ENCODE measurements around the gene TTLL12. TPM values are rescaled to one million over a fixed set of nuclear protein-coding genes. Genes with fewer than 3 reads are reported as not detected.

The TTLL12 gene
- total and polyA plus RNA-seq, 2 of the 8 experiments (the other 6 are each of a cell fraction or from before 2014, with no cell fraction given): 101 to 124 TPM

DNA sequence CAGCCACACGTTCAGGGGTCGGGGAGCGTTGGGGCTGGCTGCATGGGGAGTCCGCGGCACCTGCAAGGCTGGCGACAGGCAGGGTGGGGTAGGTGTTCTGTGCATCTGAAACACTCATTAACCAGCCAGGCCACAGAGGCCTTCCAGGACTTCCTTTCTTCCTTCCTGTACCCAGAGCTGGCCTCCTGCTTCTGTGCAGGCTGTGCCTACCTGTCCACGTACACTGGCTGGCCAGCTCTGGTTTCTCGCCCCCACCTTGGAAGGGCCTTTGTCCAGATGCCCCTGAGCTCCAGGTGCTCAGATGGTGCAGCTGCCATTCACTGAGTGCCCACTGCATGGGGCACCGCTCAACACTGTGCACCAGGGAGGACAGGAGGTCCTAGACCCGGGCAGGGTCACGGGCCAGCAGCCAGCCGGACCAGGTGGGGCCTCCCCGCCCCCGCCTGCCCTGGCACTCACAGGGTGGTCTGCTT lies 15.9 kb downstream of the TTLL12 start:
- CTCF ChIA-PET (ENCODE audit: partially characterized antibody): interaction anchor here (1.3 to 1.4 kb wide), 2 partner anchors 9 to 58 kb away, joined by 3 to 5 read pairs; no protein-coding TSS in a partner anchor
- TF ChIP-seq RXRA (IDR thresholded peaks at IDR 0.05; ENCODE audit: insufficient read depth, low read depth, low read length) (no peak), SIN3A (conservative IDR thresholded peaks at IDR 0.05 in 1 of 2, IDR thresholded peaks at IDR 0.05 in 1 of 2; ENCODE audit: low read depth in 1 of 2, low read length in 2 of 2) (no peak), TAF7 (optimal IDR thresholded peaks at IDR 0.05; ENCODE audit: borderline replicate concordance, low read depth, low read length) (no peak), BRCA1 (IDR thresholded peaks at IDR 0.05; ENCODE audit: low read depth, low read length) (no peak), ZNF274 (IDR thresholded peaks at IDR 0.05; ENCODE audit: borderline replicate concordance, extremely low read depth, low read length) (no peak), CBX8 (IDR thresholded peaks at IDR 0.05; ENCODE audit: borderline replicate concordance, low read depth, low read length) (no peak), CHD2 (IDR thresholded peaks at IDR 0.05; ENCODE audit: low read length) (no peak), SIRT6 (IDR thresholded peaks at IDR 0.05; ENCODE audit: low read length) (no peak), SAP30 (IDR thresholded peaks at IDR 0.05; ENCODE audit: insufficient read depth, insufficient replicate concordance, low read length) (no peak)
- TF ChIP-seq, protein P1, sequence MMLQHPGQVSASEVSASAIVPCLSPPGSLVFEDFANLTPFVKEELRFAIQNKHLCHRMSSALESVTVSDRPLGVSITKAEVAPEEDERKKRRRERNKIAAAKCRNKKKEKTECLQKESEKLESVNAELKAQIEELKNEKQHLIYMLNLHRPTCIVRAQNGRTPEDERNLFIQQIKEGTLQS (IDR thresholded peaks at IDR 0.05; ENCODE audit: insufficient read depth, low read depth, low read length): no peak
- TF ChIP-seq, protein P2, sequence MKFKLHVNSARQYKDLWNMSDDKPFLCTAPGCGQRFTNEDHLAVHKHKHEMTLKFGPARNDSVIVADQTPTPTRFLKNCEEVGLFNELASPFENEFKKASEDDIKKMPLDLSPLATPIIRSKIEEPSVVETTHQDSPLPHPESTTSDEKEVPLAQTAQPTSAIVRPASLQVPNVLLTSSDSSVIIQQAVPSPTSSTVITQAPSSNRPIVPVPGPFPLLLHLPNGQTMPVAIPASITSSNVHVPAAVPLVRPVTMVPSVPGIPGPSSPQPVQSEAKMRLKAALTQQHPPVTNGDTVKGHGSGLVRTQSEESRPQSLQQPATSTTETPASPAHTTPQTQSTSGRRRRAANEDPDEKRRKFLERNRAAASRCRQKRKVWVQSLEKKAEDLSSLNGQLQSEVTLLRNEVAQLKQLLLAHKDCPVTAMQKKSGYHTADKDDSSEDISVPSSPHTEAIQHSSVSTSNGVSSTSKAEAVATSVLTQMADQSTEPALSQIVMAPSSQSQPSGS (IDR thresholded peaks at IDR 0.05; ENCODE audit: low read length): no peak

More for the DNA sequence above, 15.9 kb downstream of the TTLL12 start:
- DNase-seq (ENCODE audit: low read depth in 1 of 2, low spot score in 2 of 2) (no peak), FAIRE-seq (no peak)
- Histone ChIP-seq H3K14ac (ENCODE audit: insufficient read length) (no peak overlapping the region), H2BK20ac (ENCODE audit: low read length) (no peak overlapping the region), H2BK5ac (ENCODE audit: low read depth, low read length) (no peak overlapping the region), H3K9me3 (ENCODE audit: insufficient read depth in 2 of 2, low read depth in 1 of 2, low read length in 1 of 2) (no peaks in the 10 kb centered on the region), H2BK12ac (ENCODE audit: low read depth, low read length) (no peak overlapping the region), H3K27me3 (replicated peaks in 1 of 4; ENCODE audit: control insufficient read depth in 3 of 4, extremely low read depth in 1 of 4, insufficient read depth in 3 of 4, low read length in 3 of 4) (no peaks in the 10 kb centered on the region), H3K4me1 (replicated peaks in 1 of 4; ENCODE audit: control insufficient read depth in 3 of 4, insufficient read depth in 4 of 4, low read length in 3 of 4) (no peaks in the 10 kb centered on the region), H2AFZ (ENCODE audit: low read length) (no peak overlapping the region), H3K79me1 (ENCODE audit: low read depth, low read length) (no peaks in the 10 kb centered on the region), H3K4me2 (ENCODE audit: insufficient read depth in 1 of 2, low read depth in 2 of 2, low read length in 2 of 2) (no peak overlapping the region), H3K4ac (replicated peaks; ENCODE audit: insufficient read length, low read depth, low read length) (no peak overlapping the region), H3K79me2 (ENCODE audit: control insufficient read depth in 1 of 2, insufficient read depth in 2 of 2, low read length in 2 of 2) (no peaks in the 10 kb centered on the region), H4K20me1 (replicated peaks in 1 of 2; ENCODE audit: control insufficient read depth in 1 of 2, insufficient read depth in 2 of 2, low read length in 2 of 2) (peaks cover 7 to 11% of the 10 kb centered on the region in 2 experiments), H4K8ac (ENCODE audit: extremely low read depth, insufficient read depth, low read length) (peak overlapping the region; percentile 57; the same call in 1 of the 2 replicates), H2BK120ac (replicated peaks; ENCODE audit: low read depth, low read length) (no peak overlapping the region), H3K18ac (ENCODE audit: extremely low read depth, low read length) (no peak overlapping the region), H3K23me2 (ENCODE audit: low read depth, low read length) (no peaks in the 10 kb centered on the region), H3K9ac (replicated peaks in 1 of 4; ENCODE audit: extremely low read depth in 1 of 4, low read depth in 3 of 4, low read length in 3 of 4) (no peak overlapping the region), H2BK15ac (ENCODE audit: low read length) (no peak overlapping the region), H3K27ac (ENCODE audit: low read depth, low read length) (no peak overlapping the region), H2AK5ac (ENCODE audit: low read depth, low read length) (no peak overlapping the region), H3K56ac (replicated peaks; ENCODE audit: insufficient read length, low read depth, low read length) (no peak overlapping the region), H3K4me3 (ENCODE audit: extremely low read depth in 1 of 4, insufficient read depth in 2 of 4, low read depth in 3 of 4, low read length in 4 of 4) (no peak overlapping the region), H4K5ac (ENCODE audit: insufficient read length, low read depth, low read length) (no peak overlapping the region), H3K23ac (ENCODE audit: insufficient read length) (no peak overlapping the region), H3K36me3 (ENCODE audit: control insufficient read depth in 2 of 4, insufficient read depth in 4 of 4, low read length in 3 of 4) (peaks cover 31 to 64% (median 62%) of the 10 kb centered on the region in 4 experiments), H4K91ac (replicated peaks; ENCODE audit: insufficient read length, low read length) (no peak overlapping the region)
- POLR2A ChIA-PET (ENCODE audit: partially characterized antibody): interaction anchor here (1.7 to 2.5 kb wide), 2 partner anchors 9 kb away, joined by 5 to 12 read pairs; no protein-coding TSS in a partner anchor
- WGBS, 2 experiments (ENCODE audit: extremely low coverage in 1 of 2, insufficient coverage in 1 of 2, insufficient read length in 1 of 2, insufficient replicate concordance in 2 of 2, low coverage in 1 of 2, low lambda C conversion rate in 2 of 2, missing lambda C conversion rate in 1 of 2): 93% methylated on average over 14 of the region's 14 CpGs; no CpG with 5 or more reads in 1 of the 2 experiments
